Colonic mucosa (tissue), 4 donors: Measurements from ENCODE around the gene TECPR2. TPM values are rescaled to one million over a fixed set of nuclear protein-coding genes. Genes with fewer than 3 reads are reported as not detected.
"Not testable (repeated sequence)": the region's sequence is repeated elsewhere in the genome, so short reads cannot be mapped to it uniquely, and the experiment has no call there.

ENCODE experiments used
- DNase-seq: peaks from one replicate; pipeline ENCODE4 v3.0.0-alpha.2; 2020
- H3K27ac ChIP-seq: fragments of 200-600 bp; one replicate; pipeline ENCODE4 v1.8.0; 2021
- H3K27me3 ChIP-seq: fragments of 200-600 bp; one replicate; pipeline ENCODE4 v1.8.0; 2021
- H3K36me3 ChIP-seq: fragments of 200-600 bp; one replicate; pipeline ENCODE4 v1.8.0; 2021
- H3K4me1 ChIP-seq: fragments of 200-600 bp; one replicate; pipeline ENCODE4 v1.8.0; 2021; ENCODE audit warnings: mild to moderate bottlenecking
- H3K4me3 ChIP-seq: fragments of 200-600 bp; one replicate; pipeline ENCODE4 v1.8.0; 2021
- H3K9ac ChIP-seq, 2 donors: one replicate each; pipeline ENCODE4 v1.7.0; 2013; ENCODE audit warnings: control low read depth in 2 of 2, low read depth in 2 of 2, low read length in 2 of 2
- H3K9me3 ChIP-seq: fragments of 200-600 bp; one replicate; pipeline ENCODE4 v1.8.0; 2021
- CTCF ChIP-seq: fragments of 200-600 bp; IDR thresholded peaks from one replicate; pipeline ENCODE4 v1.8.0; 2022; ENCODE audit warnings: antibody characterized with exemption, mild to moderate bottlenecking
- intact Hi-C: fragments of 100-400 bp; cut with DNase I; formaldehyde crosslinking; loops from one replicate; pipeline ENCODE4 v1.14.1; 2022
- total RNA-seq, 2 donors: library from RNA; stranded (reverse); fragmentation: NEBNext Ultra II Directional in 1 of 2; extraction: Animal tissue kit (Norgen Biotek cat#: 25700) in 1 of 2; gene quantifications; one replicate each; pipeline ENCODE4 v1.2.1, GENCODE V29; 2021
- donor health status: healthy.
- donor health status: DM: no; HTN: no; CAD: no.
- donor health status: DM: no; HTN: no; CAD: no.

Gene TECPR2
- total RNA-seq, 2 donors from 2014 or later = 16.5 to 18.2 TPM

GRCh38 chr14:102320671-102321455, 41.9 kb upstream of the TECPR2 start:
- Histone ChIP-seq H3K36me3 (no peaks in the 10 kb centered on the region), H3K9me3 (no peaks in the 10 kb centered on the region), H3K27me3 (no peaks in the 10 kb centered on the region), H3K4me3 (peak overlapping the region; percentile 83), H3K27ac (no peak overlapping the region), H3K4me1 (peaks cover 7% of the 10 kb centered on the region), H3K9ac (peak overlapping the region in 1 of 2 donors; percentile 80)
- intact Hi-C loops = no loop called here
- no peak for DNase-seq
- TF ChIP-seq CTCF = no peak

GRCh38 chr14:102321456-102322422, 41.0 kb upstream of the TECPR2 start:
- TF ChIP-seq CTCF = no peak
- Histone ChIP-seq H3K27me3 (no peaks in the 10 kb centered on the region), H3K9ac (peak overlapping the region in 1 of 2 donors; percentile 21)

DNA sequence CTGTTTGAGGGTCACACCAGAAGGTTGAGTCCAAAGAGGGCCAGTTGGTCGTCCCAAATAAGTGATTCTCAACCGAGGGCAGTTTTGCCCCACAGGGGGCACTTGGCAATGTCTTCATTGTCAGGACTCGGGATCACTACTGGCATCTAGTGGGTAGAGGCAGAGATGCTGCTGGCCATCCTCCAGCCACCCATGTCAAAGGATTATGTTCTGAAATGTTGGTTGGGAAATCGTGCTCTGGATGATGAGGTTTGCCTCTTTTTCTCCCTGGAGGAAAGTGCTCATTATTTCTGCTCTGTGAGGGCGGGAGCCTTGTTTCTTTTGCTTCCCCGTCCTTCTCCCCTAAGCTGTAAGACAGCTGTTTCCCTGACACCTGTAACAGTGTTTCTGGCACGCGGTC, 39.6 kb upstream of the TECPR2 start:
- H3K36me3 ChIP-seq = no peaks in the 10 kb centered on the region
- H3K9me3 ChIP-seq = no peaks in the 10 kb centered on the region
- H3K4me3 ChIP-seq = no peak overlapping the region
- no peaks in the 10 kb centered on the region for H3K27me3 ChIP-seq
- DNase-seq = peak; percentile 52
- intact Hi-C loops = no loop called here
- H3K9ac ChIP-seq = no peak overlapping the region
- H3K4me1 ChIP-seq = peaks cover 7% of the 10 kb centered on the region
- TF ChIP-seq CTCF = peak; percentile 24
- H3K27ac ChIP-seq = no peak overlapping the region

More at GRCh38 chr14:102321456-102322422, 41.0 kb upstream of the TECPR2 start:
- Histone ChIP-seq H3K36me3 (no peaks in the 10 kb centered on the region), H3K9me3 (no peaks in the 10 kb centered on the region), H3K27ac (no peak overlapping the region), H3K4me3 (no peak overlapping the region), H3K4me1 (peaks cover 7% of the 10 kb centered on the region)
- no peak for DNase-seq
- intact Hi-C loops = no loop called here

- no peak for TF ChIP-seq CTCF
These were observed 36.9 kb upstream of the TECPR2 start for GRCh38 chr14:102325791-102326345.

DNA sequence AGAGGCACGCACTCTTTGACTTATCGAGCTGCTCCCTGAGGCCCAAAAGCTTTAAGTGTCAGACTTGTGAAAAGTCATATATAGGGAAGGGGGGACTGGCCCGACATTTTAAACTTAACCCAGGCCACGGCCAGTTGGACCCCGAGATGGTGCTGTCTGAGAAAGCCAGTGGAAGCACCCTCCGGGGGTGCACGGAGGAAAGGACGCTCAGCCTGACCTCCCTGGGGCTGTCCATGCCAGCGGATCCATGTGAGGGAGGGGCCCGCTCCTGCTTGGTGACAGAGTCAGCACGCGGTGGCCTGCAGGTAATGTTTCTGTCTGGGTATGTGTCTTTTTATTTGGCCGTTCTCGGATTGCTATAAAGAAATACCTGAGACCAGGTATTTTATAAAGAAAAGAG, 36.2 kb upstream of the TECPR2 start:
- no peaks in the 10 kb centered on the region for H3K27me3 ChIP-seq
- no peaks in the 10 kb centered on the region for H3K9me3 ChIP-seq
- no peak overlapping the region for H3K27ac ChIP-seq
- no peaks in the 10 kb centered on the region for H3K4me1 ChIP-seq
- H3K9ac ChIP-seq = no peak overlapping the region
- TF ChIP-seq CTCF = no peak
- H3K4me3 ChIP-seq = no peak overlapping the region
- intact Hi-C loops = no loop called here
- no peak for DNase-seq
- H3K36me3 ChIP-seq = no peaks in the 10 kb centered on the region

More at GRCh38 chr14:102325791-102326345, 36.9 kb upstream of the TECPR2 start:
- Histone ChIP-seq H3K27me3 (no peaks in the 10 kb centered on the region), H3K4me1 (peaks cover under 1% of the 10 kb centered on the region), H3K36me3 (no peaks in the 10 kb centered on the region), H3K9me3 (no peaks in the 10 kb centered on the region), H3K4me3 (no peak overlapping the region), H3K27ac (no peak overlapping the region), H3K9ac (no peak overlapping the region)
- no peak for DNase-seq
- intact Hi-C loops = no loop called here

GRCh38 chr14:102329381-102329780, 33.4 kb upstream of the TECPR2 start:
- H3K36me3 ChIP-seq, H3K4me3 ChIP-seq, H3K4me1 ChIP-seq, DNase-seq, H3K27me3 ChIP-seq, H3K9ac ChIP-seq, intact Hi-C loops, H3K9me3 ChIP-seq, H3K27ac ChIP-seq: not testable (repeated sequence)
